ENCODE measurements around the gene TUBB6. TPM values are rescaled to one million over a fixed set of nuclear protein-coding genes. Genes with fewer than 3 reads are reported as not detected.

Gene TUBB6
- total RNA-seq, 2 donors from 2014 or later, result 3.7 to 7.3 TPM

DNA sequence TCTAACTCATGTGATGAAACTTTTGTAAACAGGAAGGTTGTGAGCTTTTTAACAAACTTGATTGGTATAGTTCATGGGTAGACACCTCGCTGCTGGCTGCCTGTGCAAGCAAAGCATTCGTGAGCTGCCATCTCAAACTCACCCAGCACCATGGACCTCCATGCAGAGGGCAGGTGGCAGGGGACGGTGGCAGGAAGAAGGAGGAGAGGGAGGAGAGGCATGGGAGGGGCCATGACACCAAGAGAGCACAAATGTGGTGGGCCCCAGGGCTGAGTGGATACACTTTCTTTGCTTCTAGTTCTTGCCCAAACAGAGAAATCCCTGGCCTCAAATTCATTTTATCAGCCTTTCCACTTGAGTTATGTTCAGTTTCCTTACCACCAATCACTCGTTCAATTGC lies 39.9 kb downstream of the TUBB6 start:
- Mint-ChIP-seq H3K36me3 (peaks cover 31% of the 10 kb centered on the region), H3K4me3 (no peak overlapping the region), H3K9me3 (no peaks in the 10 kb centered on the region), H3K4me1 (ENCODE audit: low read depth in 2 of 2) (peaks cover 0 to 5% of the 10 kb centered on the region in 2 donors), H3K27ac (no peak overlapping the region), H3K27me3 (no peaks in the 10 kb centered on the region)
- no peak for ATAC-seq
- no peak for DNase-seq (ENCODE audit: low spot score)

DNA sequence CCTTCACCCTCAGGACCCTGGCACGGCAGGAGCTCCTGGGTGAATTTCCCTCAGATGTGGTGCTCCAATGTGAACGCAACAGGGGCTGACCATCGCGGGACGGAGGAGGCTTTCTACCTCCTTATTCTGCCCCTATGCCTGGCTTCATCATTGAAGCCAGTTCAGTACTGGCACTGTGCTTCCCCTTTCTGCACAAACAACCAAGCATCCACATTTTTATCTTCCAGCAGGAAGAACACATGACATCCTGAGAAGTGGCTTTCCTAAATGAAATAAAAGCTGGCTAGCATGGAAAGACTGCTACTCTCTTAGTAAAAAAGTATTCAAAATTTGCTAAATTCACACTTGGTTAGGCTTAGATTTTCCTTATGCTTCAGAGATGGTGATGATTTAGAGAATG lies 44.1 kb downstream of the TUBB6 start:
- Mint-ChIP-seq H3K27ac (no peak overlapping the region), H3K36me3 (peaks cover 25% of the 10 kb centered on the region), H3K9me3 (no peaks in the 10 kb centered on the region), H3K4me3 (no peak overlapping the region), H3K4me1 (ENCODE audit: low read depth in 2 of 2) (peaks cover 9 to 11% of the 10 kb centered on the region in 2 donors), H3K27me3 (no peaks in the 10 kb centered on the region)
- DNase-seq (ENCODE audit: low spot score) (no peak), ATAC-seq (no peak)

DNA sequence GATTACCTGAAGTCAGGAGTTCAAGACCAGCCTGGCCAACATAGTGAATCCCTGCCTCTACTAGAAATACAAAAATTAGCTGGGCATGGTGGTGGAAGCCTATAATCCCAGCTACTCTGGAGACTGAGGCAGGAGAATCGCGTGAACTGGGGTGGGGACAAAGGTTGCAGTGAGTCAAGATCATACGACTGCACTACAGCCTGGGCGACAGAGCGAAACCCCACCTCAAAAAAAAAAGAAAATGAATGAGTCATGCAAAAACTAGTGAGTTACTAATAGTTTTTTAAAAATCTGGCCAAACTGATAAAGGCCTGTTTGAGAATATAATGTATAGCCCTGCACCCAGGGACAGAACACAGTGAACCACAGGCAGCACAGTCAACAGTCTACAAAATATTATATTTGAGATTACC lies 51.5 kb downstream of the TUBB6 start:
- no peak overlapping the region for H3K4me3 Mint-ChIP-seq
- DNase-seq (ENCODE audit: low spot score) (no peak), ATAC-seq (no peak)
- H3K27ac Mint-ChIP-seq, result no peak overlapping the region
- H3K36me3 Mint-ChIP-seq, result peaks cover 26% of the 10 kb centered on the region
- no peaks in the 10 kb centered on the region for H3K9me3 Mint-ChIP-seq
- H3K4me1 Mint-ChIP-seq (ENCODE audit: low read depth in 2 of 2), result peaks cover 0 to 5% of the 10 kb centered on the region in 2 donors
- no peaks in the 10 kb centered on the region for H3K27me3 Mint-ChIP-seq

DNA sequence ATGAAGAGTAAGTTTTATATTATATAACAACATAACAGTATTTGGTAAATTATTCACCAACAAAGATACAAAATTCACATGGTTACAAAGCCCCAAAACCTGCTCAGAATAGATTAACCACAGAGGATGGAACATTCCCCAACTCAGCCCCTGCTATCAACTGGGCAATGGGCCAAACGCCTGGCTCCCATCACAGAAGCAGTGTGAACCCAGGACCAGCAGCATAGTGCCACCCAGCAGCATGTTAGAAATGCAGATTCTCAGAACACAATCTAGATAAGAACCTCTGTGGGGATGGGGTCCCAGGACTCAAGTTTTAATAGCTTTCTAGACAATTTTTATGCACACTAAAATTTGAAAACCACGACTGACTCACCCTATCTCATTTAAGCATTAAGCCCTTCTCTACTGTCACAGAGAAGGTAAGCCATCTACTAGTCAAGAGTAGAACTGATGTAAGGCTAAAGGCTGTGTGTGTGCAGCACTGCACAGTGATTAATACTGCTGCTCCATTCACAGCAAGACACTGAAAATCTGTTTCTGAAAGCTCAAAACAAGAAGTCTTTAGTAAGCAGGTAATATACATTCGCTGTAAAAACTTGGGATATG lies 53.8 kb downstream of the TUBB6 start:
- H3K4me3 Mint-ChIP-seq, result no peak overlapping the region
- H3K9me3 Mint-ChIP-seq, result no peaks in the 10 kb centered on the region
- H3K36me3 Mint-ChIP-seq, result peaks cover 20% of the 10 kb centered on the region
- ATAC-seq (no peak), DNase-seq (ENCODE audit: low spot score) (no peak)
- peaks cover 0 to 3% of the 10 kb centered on the region in 2 donors for H3K4me1 Mint-ChIP-seq (ENCODE audit: low read depth in 2 of 2)
- no peak overlapping the region for H3K27ac Mint-ChIP-seq
- H3K27me3 Mint-ChIP-seq, result no peaks in the 10 kb centered on the region

DNA sequence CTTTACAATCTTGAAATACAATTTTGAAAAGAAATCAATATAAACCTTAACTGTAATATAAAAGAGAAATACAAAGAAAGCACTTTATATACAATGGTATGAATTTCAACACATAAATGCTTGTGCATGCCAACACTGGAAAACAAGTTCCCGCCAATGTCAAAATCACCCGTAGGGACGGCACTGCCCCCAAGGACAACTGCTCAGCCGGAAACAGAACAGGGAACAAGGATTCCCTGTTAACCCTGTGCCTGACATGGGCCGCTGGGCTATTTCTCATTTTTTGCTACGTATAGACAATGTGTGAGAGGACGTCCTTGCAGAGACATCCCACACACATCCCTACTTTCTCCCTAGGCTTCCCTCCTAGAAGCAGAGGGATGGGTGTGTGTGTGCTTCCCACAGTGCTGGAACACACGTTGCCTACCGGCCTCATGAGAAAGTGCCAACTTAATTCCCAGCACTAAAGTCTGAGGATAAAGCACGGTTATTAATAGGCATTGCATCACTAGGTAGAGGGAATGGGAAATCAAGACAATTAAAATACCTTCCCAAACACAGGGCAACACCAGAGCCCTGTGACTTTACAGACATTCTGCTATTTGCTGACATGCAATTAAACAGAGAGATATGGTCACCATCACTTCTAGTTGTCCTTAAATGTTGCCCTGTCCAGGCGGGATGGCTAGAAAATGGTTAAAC lies 54.6 kb downstream of the TUBB6 start:
- DNase-seq (ENCODE audit: low spot score) (no peak), ATAC-seq (no peak)
- H3K27me3 Mint-ChIP-seq, result no peaks in the 10 kb centered on the region
- no peak overlapping the region for H3K27ac Mint-ChIP-seq
- no peaks in the 10 kb centered on the region for H3K9me3 Mint-ChIP-seq
- peaks cover 0 to 6% of the 10 kb centered on the region in 2 donors for H3K4me1 Mint-ChIP-seq (ENCODE audit: low read depth in 2 of 2)
- no peak overlapping the region for H3K4me3 Mint-ChIP-seq
- H3K36me3 Mint-ChIP-seq, result peaks cover 25% of the 10 kb centered on the region

DNA sequence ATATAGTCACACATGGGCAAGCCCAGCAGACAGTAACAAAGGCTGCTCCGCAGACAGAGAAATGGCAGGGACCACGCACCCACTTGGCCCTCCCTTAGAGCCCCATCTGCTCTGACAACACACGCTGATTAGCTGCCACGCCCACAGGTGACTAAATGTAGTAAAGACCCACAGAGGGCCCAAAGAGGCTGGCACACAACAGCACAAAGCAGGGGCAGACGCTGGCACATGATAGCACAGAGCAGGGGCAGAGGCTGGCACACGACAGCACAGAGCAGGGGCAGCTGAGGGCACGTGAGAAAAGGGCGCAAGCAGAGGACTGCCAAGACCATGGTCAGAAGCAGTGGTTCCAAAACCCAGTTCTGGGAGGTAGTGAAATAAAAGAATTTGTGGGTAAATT lies 58.3 kb downstream of the TUBB6 start:
- DNase-seq (ENCODE audit: low spot score), result no peak
- Mint-ChIP-seq H3K4me1 (ENCODE audit: low read depth in 2 of 2) (peaks cover 0 to 10% of the 10 kb centered on the region in 2 donors), H3K27ac (no peak overlapping the region), H3K9me3 (no peaks in the 10 kb centered on the region), H3K4me3 (no peak overlapping the region), H3K27me3 (no peaks in the 10 kb centered on the region), H3K36me3 (peaks cover 16% of the 10 kb centered on the region)
- no peak for ATAC-seq

DNA sequence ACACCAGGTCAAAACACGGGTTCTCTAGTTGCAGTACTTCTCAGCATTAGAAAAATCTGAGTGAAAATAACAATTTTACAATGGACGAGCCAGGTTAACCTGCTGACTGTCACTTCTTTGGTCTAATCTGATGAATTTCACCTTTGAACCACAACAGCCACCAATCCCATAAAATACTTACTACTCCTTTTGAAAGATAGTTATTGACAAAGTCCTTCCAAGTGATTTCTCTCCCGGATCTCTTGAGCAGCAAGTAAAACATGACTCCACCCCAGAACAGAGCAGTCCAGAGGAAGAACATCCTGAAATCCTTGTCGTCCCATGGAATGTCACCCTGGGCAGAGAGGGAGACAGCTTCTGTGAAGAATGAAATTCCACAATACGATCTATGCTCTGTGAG lies 58.7 kb downstream of the TUBB6 start:
- H3K4me3 Mint-ChIP-seq, result no peak overlapping the region
- H3K27me3 Mint-ChIP-seq, result no peaks in the 10 kb centered on the region
- H3K4me1 Mint-ChIP-seq (ENCODE audit: low read depth in 2 of 2), result peaks cover 0 to 14% of the 10 kb centered on the region in 2 donors
- H3K36me3 Mint-ChIP-seq, result peaks cover 16% of the 10 kb centered on the region
- H3K9me3 Mint-ChIP-seq, result no peaks in the 10 kb centered on the region
- ATAC-seq (no peak), DNase-seq (ENCODE audit: low spot score) (no peak)
- H3K27ac Mint-ChIP-seq, result no peak overlapping the region

DNA sequence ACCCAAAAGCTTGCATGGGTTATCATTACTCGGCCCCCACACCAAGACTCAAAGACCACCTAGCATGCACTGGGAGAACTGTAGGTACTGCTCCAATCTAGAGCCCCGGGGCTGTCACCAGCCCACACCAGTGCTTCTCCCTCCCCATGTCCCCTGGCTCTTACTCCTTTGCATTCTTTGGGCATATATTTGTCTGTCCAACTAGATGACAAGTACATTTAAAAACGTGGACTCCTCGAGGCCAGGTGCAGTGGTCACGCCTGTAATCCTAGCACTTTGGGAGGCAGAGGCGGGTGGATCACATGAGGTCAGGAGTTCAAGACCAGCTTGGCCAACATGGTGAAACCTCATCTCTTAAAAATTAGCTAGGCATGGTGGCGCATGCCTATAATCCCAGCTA lies 61.2 kb downstream of the TUBB6 start:
- Mint-ChIP-seq H3K27me3 (no peaks in the 10 kb centered on the region), H3K4me1 (ENCODE audit: low read depth in 2 of 2) (peaks cover 19 to 28% of the 10 kb centered on the region in 2 donors), H3K9me3 (no peaks in the 10 kb centered on the region), H3K36me3 (peaks cover 8% of the 10 kb centered on the region), H3K4me3 (no peak overlapping the region), H3K27ac (no peak overlapping the region)
- DNase-seq (ENCODE audit: low spot score), result no peak
- ATAC-seq, result no peak

DNA sequence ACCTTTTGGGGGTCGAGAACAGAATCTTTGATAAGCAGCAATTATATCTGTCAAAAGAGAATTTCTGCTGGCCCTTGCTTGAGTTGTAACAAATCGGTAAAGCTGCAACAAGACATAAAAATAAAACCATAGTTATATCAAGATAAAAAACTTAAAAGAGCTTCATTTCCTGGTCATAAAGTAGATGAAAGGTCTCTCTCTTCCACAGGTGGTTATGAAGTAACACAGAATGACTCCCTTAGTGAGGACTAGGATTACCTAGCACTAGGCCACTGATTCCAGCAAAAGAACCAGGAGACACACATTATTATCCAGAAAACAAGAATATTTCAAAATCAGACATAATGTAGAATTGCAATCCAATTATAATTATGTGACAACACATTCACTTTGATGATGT lies 63.5 kb downstream of the TUBB6 start:
- Mint-ChIP-seq H3K36me3 (peaks cover 12% of the 10 kb centered on the region), H3K27ac (no peak overlapping the region), H3K4me3 (no peak overlapping the region), H3K27me3 (no peaks in the 10 kb centered on the region), H3K4me1 (ENCODE audit: low read depth in 2 of 2) (peaks cover 34 to 37% of the 10 kb centered on the region in 2 donors), H3K9me3 (no peaks in the 10 kb centered on the region)
- ATAC-seq, result no peak
- DNase-seq (ENCODE audit: low spot score), result no peak

DNA sequence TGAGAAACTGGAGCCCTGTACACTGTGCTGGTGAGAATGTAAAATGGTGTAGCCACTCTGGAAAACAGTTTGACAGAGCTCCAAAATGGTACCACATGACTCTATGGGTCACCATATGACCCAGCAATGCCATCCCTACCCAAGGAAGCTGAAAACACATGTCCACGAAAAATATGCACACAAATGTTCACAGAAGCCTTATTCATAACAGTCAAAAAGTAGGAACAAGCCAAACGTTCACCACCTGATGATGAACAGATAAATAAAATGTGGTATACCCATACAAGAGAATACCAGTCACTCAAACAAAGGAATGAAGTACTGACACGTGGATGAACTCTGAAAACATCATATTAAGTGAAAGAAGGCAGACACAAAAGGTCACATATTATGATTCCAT lies 64.4 kb downstream of the TUBB6 start:
- H3K4me1 Mint-ChIP-seq (ENCODE audit: low read depth in 2 of 2), result peaks cover 33 to 34% of the 10 kb centered on the region in 2 donors
- ATAC-seq (no peak), DNase-seq (ENCODE audit: low spot score) (no peak)
- H3K27me3 Mint-ChIP-seq, result no peaks in the 10 kb centered on the region
- no peak overlapping the region for H3K27ac Mint-ChIP-seq
- no peak overlapping the region for H3K4me3 Mint-ChIP-seq
- peaks cover 6% of the 10 kb centered on the region for H3K36me3 Mint-ChIP-seq
- H3K9me3 Mint-ChIP-seq, result no peaks in the 10 kb centered on the region

DNA sequence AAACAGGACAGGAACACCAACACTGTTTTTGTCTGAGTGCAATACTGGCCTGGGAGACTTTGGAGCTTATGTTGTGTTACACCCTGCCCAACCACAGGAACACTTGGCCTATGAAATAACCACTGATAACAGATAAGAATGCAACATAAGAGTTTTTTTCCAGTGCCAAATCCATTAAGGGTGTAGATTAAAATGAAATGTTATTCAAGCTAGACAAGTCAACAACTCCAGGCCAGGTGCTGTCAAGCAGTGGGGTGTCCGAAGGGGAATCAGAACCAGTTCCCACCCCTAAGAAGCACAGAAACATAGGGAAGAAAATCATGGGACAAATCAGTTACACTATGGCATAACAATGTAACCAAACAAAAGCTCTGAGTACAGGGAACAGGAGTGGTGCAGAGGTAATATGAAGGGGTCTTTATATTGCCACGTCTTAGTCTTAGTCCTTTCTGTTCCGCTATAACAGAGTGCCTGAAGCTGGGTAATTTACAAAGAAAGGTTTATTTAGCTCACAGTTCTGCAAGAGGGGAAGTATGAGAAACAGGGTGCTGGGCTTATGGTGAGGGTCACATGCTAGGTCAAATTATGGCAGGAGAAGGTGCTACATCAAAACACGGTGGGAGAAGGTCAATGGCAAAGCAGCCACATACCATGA lies 65.2 kb downstream of the TUBB6 start:
- DNase-seq (ENCODE audit: low spot score), result no peak
- no peaks in the 10 kb centered on the region for H3K27me3 Mint-ChIP-seq
- H3K9me3 Mint-ChIP-seq, result no peaks in the 10 kb centered on the region
- no peak overlapping the region for H3K27ac Mint-ChIP-seq
- H3K4me1 Mint-ChIP-seq (ENCODE audit: low read depth in 2 of 2), result peaks cover 39 to 41% of the 10 kb centered on the region in 2 donors
- peak overlapping the region; percentile 4 for H3K4me3 Mint-ChIP-seq
- peaks cover 6% of the 10 kb centered on the region for H3K36me3 Mint-ChIP-seq
- no peak for ATAC-seq

DNA sequence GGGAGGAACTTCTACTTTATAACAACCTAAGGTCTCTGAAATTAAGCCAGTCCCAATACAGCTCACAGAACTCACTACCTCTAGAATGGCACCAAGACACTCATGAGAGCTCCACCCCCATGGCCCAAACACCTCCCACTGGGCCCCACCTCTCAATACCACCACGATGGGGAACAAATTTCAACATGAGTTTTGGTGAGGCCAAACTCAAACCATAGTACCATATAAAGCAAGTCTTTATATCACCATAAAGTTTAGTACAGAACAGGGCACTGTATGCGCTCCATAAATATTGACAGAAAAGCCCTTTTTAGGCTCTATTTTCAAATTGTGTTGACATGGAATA lies 65.7 kb downstream of the TUBB6 start:
- Mint-ChIP-seq H3K27me3 (peaks cover 0 to 1% of the 10 kb centered on the region in 2 donors), H3K27ac (no peak overlapping the region), H3K36me3 (peaks cover 6% of the 10 kb centered on the region), H3K4me1 (ENCODE audit: low read depth in 2 of 2) (peaks cover 39 to 41% of the 10 kb centered on the region in 2 donors), H3K4me3 (peak overlapping the region; percentile 4), H3K9me3 (no peaks in the 10 kb centered on the region)
- ATAC-seq (no peak), DNase-seq (ENCODE audit: low spot score) (no peak)

DNA sequence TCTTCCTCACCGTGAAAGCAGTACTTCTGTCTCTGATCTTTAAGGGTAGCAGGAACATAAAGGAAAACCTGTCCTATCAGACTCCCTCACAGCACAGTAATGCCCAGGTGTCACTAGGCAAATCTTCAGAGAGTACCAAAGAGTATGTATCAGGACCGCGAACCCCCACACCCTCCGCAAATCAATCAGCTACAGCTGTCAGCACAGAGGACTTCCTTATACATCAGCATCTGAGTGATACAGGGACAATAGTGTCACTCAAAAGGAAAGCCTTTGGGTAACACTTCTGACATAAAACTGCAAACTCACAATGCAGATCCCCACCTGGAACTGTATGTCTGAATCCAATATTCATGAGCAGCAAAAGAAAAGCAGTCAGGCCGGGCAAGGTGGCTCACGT lies 66.4 kb downstream of the TUBB6 start:
- Mint-ChIP-seq H3K27ac (peak overlapping the region; percentile 53 to 69), H3K4me1 (ENCODE audit: low read depth in 2 of 2) (peaks cover 37 to 41% of the 10 kb centered on the region in 2 donors), H3K36me3 (peaks cover 6% of the 10 kb centered on the region), H3K4me3 (peak overlapping the region; percentile 87), H3K9me3 (no peaks in the 10 kb centered on the region), H3K27me3 (peaks cover 0 to 5% of the 10 kb centered on the region in 2 donors)
- ATAC-seq (no peak), DNase-seq (ENCODE audit: low spot score) (no peak)

All from natural killer cell treated with Interleukin-12 subunit alpha and Interleukin-12 subunit beta and Interleukin-15 and Interleukin-18, amount 100 ng/mL, for 72 hours (primary cell).